CD8-positive, alpha-beta memory T cell (primary cell): ENCODE results near the gene CLEC7A. TPM values are rescaled to one million over a fixed set of nuclear protein-coding genes. Genes with fewer than 3 reads are reported as not detected.

Source experiments
- CTCF ChIA-PET: fragments of 350-600 bp; sonication (Branson Sonifier 250); formaldehyde crosslinking; loops from one replicate; lab custom pipeline; 2021; ENCODE audit warnings: antibody characterized with exemption; lab: Charles Lee
- POLR2A ChIA-PET: fragments of 350-600 bp; sonication (Branson Sonifier 250); formaldehyde crosslinking; loops from one replicate; lab custom pipeline; 2021; ENCODE audit warnings: antibody characterized with exemption; lab: Charles Lee
- DNase-seq, 5 donors: peaks; one replicate each; pipeline versions ENCODE4 v3.0.0 to v3.0.0-alpha.2; 2020 to 2022; ENCODE audit warnings: mixed read lengths in 1 of 5
- H3K27ac ChIP-seq: one replicate; pipeline ENCODE4 v1.7.0; 2013; ENCODE audit warnings: low read depth, mild to moderate bottlenecking, low read length, moderate library complexity
- H3K27me3 ChIP-seq: 2 replicates; pipeline ENCODE4 v1.7.0; 2013; ENCODE audit warnings: low read length, mild to moderate bottlenecking; ENCODE audit not compliant: insufficient read depth, poor library complexity, severe bottlenecking
- H3K36me3 ChIP-seq: 2 replicates; pipeline ENCODE4 v1.7.0; 2013; ENCODE audit warnings: mild to moderate bottlenecking, low read length, moderate library complexity; ENCODE audit not compliant: insufficient read depth
- H3K4me1 ChIP-seq: 2 replicates; pipeline ENCODE4 v1.7.0; 2013; ENCODE audit warnings: mild to moderate bottlenecking, low read length, moderate library complexity; ENCODE audit not compliant: insufficient read depth
- H3K4me3 ChIP-seq: 2 replicates; pipeline ENCODE4 v1.7.0; 2013; ENCODE audit warnings: mild to moderate bottlenecking, low read length
- H3K9me3 ChIP-seq: 2 replicates; pipeline ENCODE4 v1.7.0; 2013; ENCODE audit warnings: mild to moderate bottlenecking, low read length
- H3K27ac Mint-ChIP-seq, 8 donors: one replicate each; pipeline ENCODE4 v1.8.0; 2020 to 2021; ENCODE audit warnings: mixed read lengths in 8 of 8, mild to moderate bottlenecking in 6 of 8, inconsistent platforms in 3 of 8, moderate library complexity in 3 of 8
- H3K27me3 Mint-ChIP-seq, 2 donors: one replicate each; pipeline ENCODE4 v1.8.0; 2020 to 2021; ENCODE audit warnings: mixed read lengths in 2 of 2, mild to moderate bottlenecking in 1 of 2, moderate library complexity in 1 of 2
- H3K36me3 Mint-ChIP-seq, 3 donors: one replicate each; pipeline ENCODE4 v1.8.0; 2020 to 2021; ENCODE audit warnings: mixed read lengths in 3 of 3, inconsistent platforms in 1 of 3, mild to moderate bottlenecking in 1 of 3
- H3K4me1 Mint-ChIP-seq, 3 donors: one replicate each; pipeline ENCODE4 v1.8.0; 2020 to 2021; ENCODE audit warnings: mixed read lengths in 3 of 3, inconsistent platforms in 1 of 3, mild to moderate bottlenecking in 1 of 3
- H3K4me3 Mint-ChIP-seq, 7 donors: one replicate each; pipeline ENCODE4 v1.8.0; 2020 to 2021; ENCODE audit warnings: mixed read lengths in 7 of 7, mild to moderate bottlenecking in 6 of 7, moderate library complexity in 4 of 7, inconsistent platforms in 2 of 7
- H3K9me3 Mint-ChIP-seq, 5 donors: one replicate each; pipeline ENCODE4 v1.8.0; 2020 to 2022; ENCODE audit warnings: mixed read lengths in 5 of 5, mild to moderate bottlenecking in 3 of 5, moderate library complexity in 2 of 5, inconsistent platforms in 1 of 5
- polyA plus RNA-seq: library from polyadenylated mRNA; unstranded; fragments of 300-500 nt; fragmentation: Illumina TruSeq; gene quantifications from one replicate; pipeline ENCODE4 v1.2.3, GENCODE V29; 2021
- total RNA-seq, 2 experiments: library from RNA; stranded (reverse); gene quantifications; one replicate each; pipeline ENCODE4 v1.2.3, GENCODE V29; 2021

Gene CLEC7A
- total and polyA plus RNA-seq, 3 experiments from 2014 or later: 0.62 to 0.68 TPM; not detected in 1

DNA sequence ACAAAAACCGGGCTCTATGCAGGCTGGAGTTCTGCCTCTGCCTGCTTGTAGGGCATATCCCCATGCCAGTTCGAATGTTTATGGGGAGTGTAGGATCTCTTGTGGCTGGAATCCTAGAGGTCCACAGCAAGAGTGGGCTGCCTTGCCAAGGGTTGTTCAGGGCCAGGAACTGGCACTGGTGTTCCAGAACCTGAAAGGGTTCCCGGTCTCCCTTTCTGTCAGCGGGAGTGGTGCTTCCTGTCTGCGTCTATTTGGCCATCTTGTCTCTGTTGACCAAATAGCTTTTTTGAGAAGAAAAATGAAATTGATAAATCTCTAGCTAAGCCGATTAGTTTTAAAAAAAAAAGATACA lies 24.1 kb upstream of the CLEC7A start:
- peak overlapping the region in 3 of 8 donors; percentile 26 to 82 (median 53) for H3K27ac Mint-ChIP-seq

DNA sequence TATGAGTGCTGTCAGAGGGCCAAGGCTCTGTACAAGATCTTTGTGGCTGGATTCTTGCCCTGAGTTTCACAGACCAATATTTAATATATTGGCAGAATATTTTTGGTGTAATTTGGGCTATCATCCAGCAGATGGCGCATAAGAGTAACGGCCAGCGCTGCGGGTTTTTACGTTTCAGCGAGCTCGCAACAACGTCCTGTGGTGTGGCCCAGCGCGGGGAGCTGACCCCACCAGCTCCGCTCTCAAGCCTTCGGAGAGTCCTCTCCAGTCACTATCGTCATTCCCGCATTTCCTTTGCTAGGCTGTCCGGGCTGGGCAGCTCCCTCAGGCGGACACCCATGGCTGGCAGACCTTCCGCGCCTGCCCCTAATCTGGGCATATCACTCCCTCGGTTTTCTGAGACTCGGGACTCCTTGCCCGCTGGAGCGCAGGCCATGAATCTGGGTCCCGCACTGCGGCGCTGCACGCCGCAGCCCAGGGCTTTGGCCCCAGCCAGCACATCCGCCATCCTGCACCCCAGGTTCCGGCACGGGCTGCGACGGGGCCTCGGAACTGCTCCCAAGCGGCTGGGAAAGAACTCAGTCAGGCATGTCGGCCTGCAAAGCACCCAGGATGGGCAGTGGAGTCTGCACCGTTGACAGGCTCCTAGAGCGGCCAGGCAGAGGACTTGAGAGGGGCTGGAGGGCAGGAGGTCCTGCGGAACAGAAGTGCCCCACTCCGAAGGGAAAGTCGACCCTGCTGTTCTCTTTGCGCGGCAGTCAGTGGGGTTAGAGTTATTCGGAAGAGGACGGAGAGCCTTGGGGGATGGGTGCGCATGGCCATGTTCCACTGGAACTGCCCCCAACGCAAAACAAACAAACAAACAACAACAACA lies 23.5 kb upstream of the CLEC7A start:
- Histone ChIP-seq H3K27me3 (no peaks in the 10 kb centered on the region), H3K4me1 (no peaks in the 10 kb centered on the region), H3K36me3 (no peaks in the 10 kb centered on the region), H3K4me3 (peak overlapping the region; percentile 96), H3K9me3 (no peaks in the 10 kb centered on the region), H3K27ac (peak overlapping the region; percentile 41)
- H3K9me3 Mint-ChIP-seq: no peaks in the 10 kb centered on the region
- peak; percentile 24 to 68 (median 56) for DNase-seq
- H3K4me3 Mint-ChIP-seq: peak overlapping the region; percentile 89 to 96 (median 93)
- peaks cover 0 to 2% (median 0%) of the 10 kb centered on the region in 3 donors for H3K36me3 Mint-ChIP-seq
- peaks cover 12 to 15% (median 14%) of the 10 kb centered on the region in 3 donors for H3K4me1 Mint-ChIP-seq
- H3K27ac Mint-ChIP-seq: peak overlapping the region in 7 of 8 donors; percentile 53 to 95 (median 82)
- POLR2A ChIA-PET: interaction anchor here (0.6 to 0.7 kb wide), 2 partner anchors 43 to 471 kb away, joined by 3 to 5 read pairs; no protein-coding TSS in a partner anchor
- H3K27me3 Mint-ChIP-seq: peaks cover 0 to 5% of the 10 kb centered on the region in 2 donors
- CTCF ChIA-PET: interaction anchor here (0.6 to 4.1 kb wide), 27 partner anchors 8 to 595 kb away, joined by 3 to 40 read pairs (median 4); partner anchors contain the start of gene CLEC7A

More for the DNA sequence above, 24.1 kb upstream of the CLEC7A start:
- CTCF ChIA-PET: interaction anchor here (0.7 to 1.5 kb wide), 2 partner anchors 16 to 28 kb away, joined by 3 to 4 read pairs; no protein-coding TSS in a partner anchor
- DNase-seq: no peak
- peak overlapping the region; percentile 96 for H3K4me3 ChIP-seq
- no peaks in the 10 kb centered on the region for H3K4me1 ChIP-seq
- no peak overlapping the region for H3K27ac ChIP-seq
- H3K36me3 Mint-ChIP-seq: peaks cover 0 to 2% (median 0%) of the 10 kb centered on the region in 3 donors
- no peaks in the 10 kb centered on the region for H3K27me3 ChIP-seq
- H3K27me3 Mint-ChIP-seq: peaks cover 0 to 5% of the 10 kb centered on the region in 2 donors
- H3K9me3 ChIP-seq: no peaks in the 10 kb centered on the region
- no peaks in the 10 kb centered on the region for H3K9me3 Mint-ChIP-seq
- H3K4me3 Mint-ChIP-seq: peak overlapping the region; percentile 89 to 96 (median 93)
- peaks cover 12 to 15% (median 14%) of the 10 kb centered on the region in 3 donors for H3K4me1 Mint-ChIP-seq
- POLR2A ChIA-PET: no interaction called here
- no peaks in the 10 kb centered on the region for H3K36me3 ChIP-seq

DNA sequence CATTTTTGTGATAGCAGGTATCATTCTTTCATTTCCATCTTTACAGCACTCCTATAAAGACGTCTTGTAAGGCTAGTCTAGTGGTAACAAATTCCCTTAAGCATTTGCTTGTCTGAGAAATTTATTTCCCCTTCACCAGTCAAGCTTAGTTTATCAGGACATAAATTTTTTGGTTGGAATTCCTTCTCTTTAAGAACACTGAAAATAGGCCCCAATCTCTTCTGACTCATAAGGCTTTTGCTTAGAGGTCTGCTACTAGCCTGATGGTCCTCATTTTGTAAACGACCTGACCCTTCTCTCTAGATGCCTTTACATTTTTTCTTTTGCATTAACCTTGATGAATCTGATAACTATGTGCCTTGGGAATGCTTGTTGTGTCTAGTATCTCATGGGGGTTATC lies 21.6 kb upstream of the CLEC7A start:
- Histone ChIP-seq H3K9me3 (no peaks in the 10 kb centered on the region), H3K27me3 (no peaks in the 10 kb centered on the region), H3K4me3 (no peak overlapping the region), H3K4me1 (no peaks in the 10 kb centered on the region), H3K36me3 (no peaks in the 10 kb centered on the region), H3K27ac (no peak overlapping the region)
- ChIA-PET CTCF (interaction anchor here (0.7 to 4.1 kb wide), 4 partner anchors 11 to 1560 kb away, joined by 3 to 40 read pairs (median 13); no protein-coding TSS in a partner anchor), POLR2A (no interaction called here)
- peaks cover 0 to 2% (median 0%) of the 10 kb centered on the region in 3 donors for H3K36me3 Mint-ChIP-seq
- peaks cover 12 to 15% (median 14%) of the 10 kb centered on the region in 3 donors for H3K4me1 Mint-ChIP-seq
- H3K4me3 Mint-ChIP-seq: peak overlapping the region in 1 of 7 donors; percentile 51
- no peak overlapping the region for H3K27ac Mint-ChIP-seq
- DNase-seq: no peak
- no peaks in the 10 kb centered on the region for H3K9me3 Mint-ChIP-seq
- H3K27me3 Mint-ChIP-seq: peaks cover 0 to 5% of the 10 kb centered on the region in 2 donors

DNA sequence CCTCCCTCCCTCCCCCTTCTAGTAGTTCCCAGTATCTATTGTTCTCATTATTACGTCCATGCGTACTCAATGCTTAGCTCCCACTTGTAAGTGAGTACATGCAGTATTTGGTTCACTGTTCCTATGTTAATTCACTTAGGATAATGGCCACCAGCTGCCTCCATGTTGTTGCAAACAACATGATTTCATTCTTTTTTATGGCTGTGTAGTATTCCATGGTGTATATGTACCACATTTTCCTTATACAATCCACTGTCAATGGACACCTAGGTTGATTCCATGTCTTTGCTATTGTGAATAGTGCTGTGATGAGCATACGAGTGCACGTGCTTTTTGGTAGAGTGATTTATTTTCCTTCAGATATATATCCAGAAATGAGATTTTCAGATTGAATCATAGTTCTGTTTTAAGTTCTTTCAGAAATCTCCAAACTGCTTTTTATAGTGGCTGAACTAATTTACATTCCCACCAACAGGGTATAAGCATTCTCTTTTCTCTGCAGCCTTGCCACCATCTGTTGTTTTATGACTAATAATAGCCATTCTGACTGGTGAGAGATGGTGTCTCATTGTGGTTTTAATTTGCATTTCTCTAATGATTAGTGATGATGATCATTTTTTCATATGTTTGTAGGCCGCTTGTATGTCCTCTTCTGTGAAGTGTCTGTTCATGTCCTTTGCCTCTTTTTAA lies 17.9 kb upstream of the CLEC7A start:
- H3K4me1 ChIP-seq: no peaks in the 10 kb centered on the region
- peaks cover 0 to 1% (median under 1%) of the 10 kb centered on the region in 3 donors for H3K4me1 Mint-ChIP-seq
- H3K27me3 ChIP-seq: no peaks in the 10 kb centered on the region
- H3K36me3 Mint-ChIP-seq: no peaks in the 10 kb centered on the region
- H3K27ac ChIP-seq: no peak overlapping the region
- no peak overlapping the region for H3K4me3 Mint-ChIP-seq
- ChIA-PET CTCF (no interaction called here), POLR2A (no interaction called here)
- peaks cover 0 to 2% of the 10 kb centered on the region in 2 donors for H3K27me3 Mint-ChIP-seq
- H3K9me3 ChIP-seq: no peaks in the 10 kb centered on the region
- H3K4me3 ChIP-seq: no peak overlapping the region
- no peaks in the 10 kb centered on the region for H3K36me3 ChIP-seq
- no peak for DNase-seq
- no peak overlapping the region for H3K27ac Mint-ChIP-seq
- H3K9me3 Mint-ChIP-seq: no peaks in the 10 kb centered on the region

DNA sequence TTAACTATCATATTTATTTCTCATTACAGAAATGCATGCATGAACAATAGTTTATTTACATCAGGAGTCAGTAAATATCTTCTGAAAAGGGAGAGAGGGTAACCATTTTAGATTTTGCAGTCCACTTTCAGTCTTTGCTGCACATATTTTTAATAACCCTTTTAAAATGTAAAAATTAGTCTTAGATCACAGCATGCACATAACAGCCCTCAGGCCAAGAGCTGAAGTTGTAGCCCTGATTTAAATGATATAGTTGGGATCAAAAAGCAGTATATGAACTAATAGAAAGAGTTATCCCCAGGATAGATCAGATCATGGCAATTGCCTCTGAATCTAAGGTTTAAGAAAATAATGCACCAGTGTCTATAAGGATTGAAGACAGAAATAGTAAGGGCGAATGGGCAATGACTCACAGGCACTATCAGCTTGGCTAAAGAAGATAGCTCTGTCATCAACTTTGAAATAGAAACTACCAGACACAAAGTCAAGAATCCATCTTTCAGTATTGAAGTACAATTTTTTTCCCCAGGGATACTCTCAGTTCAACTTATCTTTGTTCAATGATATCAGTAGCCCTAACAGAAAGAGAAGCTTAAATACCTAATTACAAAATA lies 13.1 kb upstream of the CLEC7A start:
- no peaks in the 10 kb centered on the region for H3K4me1 Mint-ChIP-seq
- no peaks in the 10 kb centered on the region for H3K36me3 ChIP-seq

DNA sequence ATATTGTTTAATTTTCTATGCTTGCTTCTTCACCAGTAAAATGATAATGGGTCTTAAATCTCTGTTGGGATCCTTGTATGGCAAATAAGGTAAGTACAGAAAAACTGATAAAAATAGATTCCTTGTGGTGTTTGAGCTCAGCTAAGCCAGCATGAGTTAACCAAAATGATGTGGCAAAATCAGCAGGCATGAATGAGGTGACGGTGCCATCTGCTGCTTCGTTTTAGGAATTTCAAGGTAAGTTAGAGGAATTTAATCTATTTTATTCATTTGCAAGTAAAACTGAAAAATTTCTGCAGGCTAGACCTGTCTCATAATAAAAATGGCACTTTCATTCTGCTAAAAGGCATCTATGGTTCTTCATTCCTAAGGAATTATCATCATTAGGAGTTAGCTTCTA lies 10.0 kb upstream of the CLEC7A start:
- H3K36me3 Mint-ChIP-seq: no peaks in the 10 kb centered on the region
- H3K27me3 Mint-ChIP-seq: peaks cover 0 to 20% of the 10 kb centered on the region in 2 donors
- no peaks in the 10 kb centered on the region for H3K9me3 Mint-ChIP-seq
- H3K4me1 Mint-ChIP-seq: no peaks in the 10 kb centered on the region
- H3K4me1 ChIP-seq: no peaks in the 10 kb centered on the region
- no peak overlapping the region for H3K27ac ChIP-seq
- peak in 3 of 5 donors; percentile 12 to 41 (median 35) for DNase-seq
- no peaks in the 10 kb centered on the region for H3K36me3 ChIP-seq
- H3K4me3 Mint-ChIP-seq: no peak overlapping the region
- no peak overlapping the region for H3K27ac Mint-ChIP-seq
- ChIA-PET POLR2A (no interaction called here), CTCF (interaction anchor here (1.0 to 2.7 kb wide), 4 partner anchors 12 to 390 kb away, joined by 3 to 17 read pairs (median 6); no protein-coding TSS in a partner anchor)
- H3K9me3 ChIP-seq: no peaks in the 10 kb centered on the region
- no peak overlapping the region for H3K4me3 ChIP-seq
- no peaks in the 10 kb centered on the region for H3K27me3 ChIP-seq

More for the DNA sequence above, 13.1 kb upstream of the CLEC7A start:
- Mint-ChIP-seq H3K27ac (no peak overlapping the region), H3K9me3 (no peaks in the 10 kb centered on the region), H3K36me3 (no peaks in the 10 kb centered on the region), H3K27me3 (peaks cover 0 to 4% of the 10 kb centered on the region in 2 donors), H3K4me3 (no peak overlapping the region)
- Histone ChIP-seq H3K27me3 (no peaks in the 10 kb centered on the region), H3K4me3 (no peak overlapping the region), H3K27ac (no peak overlapping the region), H3K4me1 (no peaks in the 10 kb centered on the region), H3K9me3 (no peaks in the 10 kb centered on the region)
- POLR2A ChIA-PET: no interaction called here
- DNase-seq: no peak
- CTCF ChIA-PET: interaction anchor here (1.5 kb wide), 1 partner anchor 329 kb away, joined by 3 read pairs; no protein-coding TSS in a partner anchor

DNA sequence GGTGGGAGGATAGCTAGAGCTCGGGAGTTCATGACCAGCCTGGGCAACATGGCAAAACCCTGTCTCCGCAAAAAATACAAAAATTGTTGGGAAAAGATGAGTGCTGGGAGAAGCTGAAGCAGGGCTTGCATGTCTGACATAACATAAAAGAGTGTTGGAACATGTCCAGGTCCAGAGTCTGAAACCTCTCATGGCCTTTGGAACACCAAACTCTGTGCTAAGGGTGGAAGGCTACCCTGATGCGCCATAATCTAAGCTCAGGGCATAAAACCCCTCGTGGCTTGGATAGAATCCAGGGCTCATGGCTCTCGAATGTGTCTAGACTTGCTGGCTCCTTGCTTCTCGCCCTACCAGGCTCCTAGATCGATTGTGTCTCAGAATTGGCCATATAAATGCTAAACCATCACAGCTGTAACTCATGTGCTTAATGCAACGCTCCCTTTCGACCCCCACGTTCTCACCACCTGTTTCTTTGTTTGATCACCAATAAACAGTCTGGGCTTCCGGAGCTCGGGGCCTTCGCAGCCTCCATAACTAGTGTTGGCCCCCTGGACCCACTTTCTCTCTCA lies 6.7 kb upstream of the CLEC7A start:
- no peaks in the 10 kb centered on the region for H3K36me3 ChIP-seq
- no peaks in the 10 kb centered on the region for H3K27me3 ChIP-seq
- no peak for DNase-seq
- no peaks in the 10 kb centered on the region for H3K9me3 ChIP-seq
- H3K27ac Mint-ChIP-seq: no peak overlapping the region
- H3K4me3 ChIP-seq: no peak overlapping the region
- no peaks in the 10 kb centered on the region for H3K4me1 Mint-ChIP-seq
- H3K4me1 ChIP-seq: no peaks in the 10 kb centered on the region
- POLR2A ChIA-PET: no interaction called here
- no peaks in the 10 kb centered on the region for H3K9me3 Mint-ChIP-seq
- H3K36me3 Mint-ChIP-seq: no peaks in the 10 kb centered on the region
- H3K4me3 Mint-ChIP-seq: no peak overlapping the region
- CTCF ChIA-PET: interaction anchor here (0.8 to 1.2 kb wide), 2 partner anchors 16 to 18 kb away, joined by 3 to 4 read pairs; no protein-coding TSS in a partner anchor
- H3K27me3 Mint-ChIP-seq: peaks cover 2 to 34% of the 10 kb centered on the region in 2 donors
- H3K27ac ChIP-seq: no peak overlapping the region
